HTR-8/SVneo (cell line): Measurements from ENCODE around the gene CBLN4.

Source experiments
- DNase-seq: peaks from one replicate; pipeline ENCODE4 v3.0.0; 2011; ENCODE audit warnings: low spot score, mixed read lengths; ENCODE audit not compliant: insufficient read length
- FAIRE-seq: peaks from 2 replicates; lab custom pipeline; 2011; peaks lifted over from hg19 to GRCh38; lab: Jason Lieb, UNC

CBLN4 gene

DNA sequence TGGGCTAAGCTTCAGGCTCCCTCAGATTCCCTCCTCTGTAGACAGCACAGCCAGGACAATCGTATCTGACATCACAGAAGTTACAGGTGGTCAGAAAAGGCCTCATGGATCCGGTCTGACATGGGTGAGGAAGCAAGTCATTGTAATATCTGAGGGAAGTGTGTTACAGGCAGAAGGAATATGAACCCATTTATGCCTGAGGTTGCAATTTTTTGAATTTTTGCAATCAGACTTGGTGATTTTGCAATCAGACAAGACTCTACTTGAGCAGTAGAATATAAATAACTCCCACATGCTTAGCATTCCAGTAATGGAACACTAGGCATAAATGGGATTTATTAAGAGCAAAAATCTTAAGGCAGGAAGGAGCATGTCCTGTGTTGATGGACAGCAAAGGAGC is 52.1 kb downstream of the CBLN4 start:
- DNase-seq: no peak
- FAIRE-seq: peak; percentile 38

DNA sequence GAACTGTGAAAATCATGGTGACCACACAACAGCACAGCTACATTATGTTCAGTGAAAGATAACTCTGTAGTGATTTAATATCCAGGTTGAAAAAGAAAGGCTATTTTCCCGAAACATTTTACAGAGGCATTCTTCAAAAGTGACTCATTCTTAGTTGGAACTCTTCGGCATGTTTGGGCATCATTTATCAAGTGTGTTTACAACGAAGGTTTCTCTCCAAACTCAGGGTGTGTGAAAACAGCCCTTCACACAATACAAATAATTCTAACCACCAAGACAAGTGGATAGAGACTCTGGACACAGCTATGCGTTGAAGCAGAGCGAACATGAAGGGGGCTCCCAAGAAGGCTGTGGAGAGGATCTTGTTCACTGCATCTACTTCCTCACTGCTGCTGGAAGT is 57.6 kb downstream of the CBLN4 start:
- DNase-seq: no peak
- FAIRE-seq: peak; percentile 57
